Mucosa of stomach (tissue), 1 donor: ENCODE measurements around the gene VSTM2B.

ENCODE experiments used
- H3K27me3 ChIP-seq: one replicate; pipeline ENCODE4 v1.7.0; 2013; ENCODE audit warnings: mild to moderate bottlenecking, low read length; ENCODE audit not compliant: control insufficient read depth, insufficient read depth
- H3K36me3 ChIP-seq: one replicate; pipeline ENCODE4 v1.7.0; 2013; ENCODE audit warnings: low read length; ENCODE audit not compliant: control insufficient read depth, insufficient read depth
- H3K4me1 ChIP-seq: one replicate; pipeline ENCODE4 v1.7.0; 2013; ENCODE audit warnings: mild to moderate bottlenecking, low read length; ENCODE audit not compliant: control insufficient read depth, insufficient read depth
- H3K4me3 ChIP-seq: one replicate; pipeline ENCODE4 v1.7.0; 2013; ENCODE audit warnings: low read length
- H3K9ac ChIP-seq: one replicate; pipeline ENCODE4 v1.7.0; 2013; ENCODE audit warnings: mild to moderate bottlenecking, low read length, moderate library complexity
- H3K9me3 ChIP-seq: one replicate; pipeline ENCODE4 v1.7.0; 2013; ENCODE audit warnings: mild to moderate bottlenecking, low read length, moderate library complexity; ENCODE audit not compliant: control insufficient read depth
- donor health status: Pancreatic carcinoma.

The VSTM2B gene

GRCh38 chr19:29525901-29526729 is at the start of gene VSTM2B:
Gene VSTM2B, plus strand, starts transcription at chr19:29525994. Its CDS starts 590 bp downstream, at chr19:29526584.
- H3K9me3 ChIP-seq: no peaks in the 10 kb centered on the region
- H3K9ac ChIP-seq: no peak within 1 kb of the TSS
- H3K4me3 ChIP-seq: no peak within 1 kb of the TSS
- H3K36me3 ChIP-seq: no peaks in the 10 kb centered on the region
- H3K4me1 ChIP-seq: no peaks in the 10 kb centered on the region
- peaks cover 68% of the 10 kb centered on the region for H3K27me3 ChIP-seq

GRCh38 chr19:29476528-29476927 is 49.3 kb upstream of the VSTM2B start:
- Histone ChIP-seq H3K4me3 (no peak overlapping the region), H3K9ac (no peak overlapping the region), H3K27me3 (peaks cover 4% of the 10 kb centered on the region), H3K36me3 (no peaks in the 10 kb centered on the region), H3K9me3 (no peaks in the 10 kb centered on the region), H3K4me1 (no peaks in the 10 kb centered on the region)

- Histone ChIP-seq H3K9ac (no peak overlapping the region), H3K9me3 (no peaks in the 10 kb centered on the region)
These were observed 47.8 kb upstream of the VSTM2B start for GRCh38 chr19:29477831-29478577.

GRCh38 chr19:29478578-29479565 is 46.9 kb upstream of the VSTM2B start:
- no peaks in the 10 kb centered on the region for H3K9me3 ChIP-seq
- no peaks in the 10 kb centered on the region for H3K36me3 ChIP-seq
- H3K4me1 ChIP-seq: no peaks in the 10 kb centered on the region
- H3K4me3 ChIP-seq: no peak overlapping the region
- H3K9ac ChIP-seq: no peak overlapping the region
- peaks cover 4% of the 10 kb centered on the region for H3K27me3 ChIP-seq

More at GRCh38 chr19:29477831-29478577, 47.8 kb upstream of the VSTM2B start:
- Histone ChIP-seq H3K36me3 (no peaks in the 10 kb centered on the region), H3K4me1 (no peaks in the 10 kb centered on the region), H3K27me3 (peaks cover 4% of the 10 kb centered on the region), H3K4me3 (no peak overlapping the region)

GRCh38 chr19:29479941-29480340 is 45.9 kb upstream of the VSTM2B start:
- Histone ChIP-seq H3K36me3 (no peaks in the 10 kb centered on the region), H3K4me1 (no peaks in the 10 kb centered on the region), H3K27me3 (peaks cover 4% of the 10 kb centered on the region), H3K4me3 (no peak overlapping the region), H3K9ac (no peak overlapping the region), H3K9me3 (no peaks in the 10 kb centered on the region)

GRCh38 chr19:29480507-29480906 is 45.3 kb upstream of the VSTM2B start:
- Histone ChIP-seq H3K27me3 (peaks cover 4% of the 10 kb centered on the region), H3K9ac (no peak overlapping the region), H3K4me3 (no peak overlapping the region), H3K36me3 (no peaks in the 10 kb centered on the region), H3K9me3 (no peaks in the 10 kb centered on the region), H3K4me1 (no peaks in the 10 kb centered on the region)

- Histone ChIP-seq H3K9ac (no peak overlapping the region), H3K4me3 (no peak overlapping the region), H3K4me1 (no peaks in the 10 kb centered on the region), H3K9me3 (no peaks in the 10 kb centered on the region), H3K36me3 (no peaks in the 10 kb centered on the region), H3K27me3 (peaks cover 4% of the 10 kb centered on the region)
These were observed 42.7 kb upstream of the VSTM2B start for GRCh38 chr19:29482855-29483640.

GRCh38 chr19:29483641-29483920 is 42.2 kb upstream of the VSTM2B start:
- Histone ChIP-seq H3K9ac (no peak overlapping the region), H3K4me3 (no peak overlapping the region), H3K27me3 (no peaks in the 10 kb centered on the region), H3K9me3 (no peaks in the 10 kb centered on the region), H3K4me1 (no peaks in the 10 kb centered on the region), H3K36me3 (no peaks in the 10 kb centered on the region)

GRCh38 chr19:29483944-29484581 is 41.7 kb upstream of the VSTM2B start:
- no peak overlapping the region for H3K9ac ChIP-seq
- no peaks in the 10 kb centered on the region for H3K4me1 ChIP-seq
- no peaks in the 10 kb centered on the region for H3K27me3 ChIP-seq
- no peaks in the 10 kb centered on the region for H3K36me3 ChIP-seq
- no peaks in the 10 kb centered on the region for H3K9me3 ChIP-seq
- H3K4me3 ChIP-seq: no peak overlapping the region

- Histone ChIP-seq H3K9ac (no peak overlapping the region), H3K9me3 (no peaks in the 10 kb centered on the region), H3K4me1 (no peaks in the 10 kb centered on the region), H3K4me3 (no peak overlapping the region), H3K36me3 (no peaks in the 10 kb centered on the region), H3K27me3 (no peaks in the 10 kb centered on the region)
These were observed 40.9 kb upstream of the VSTM2B start for GRCh38 chr19:29484876-29485275.

- Histone ChIP-seq H3K4me1 (no peaks in the 10 kb centered on the region), H3K9me3 (no peaks in the 10 kb centered on the region), H3K27me3 (no peaks in the 10 kb centered on the region), H3K9ac (no peak overlapping the region), H3K36me3 (no peaks in the 10 kb centered on the region), H3K4me3 (no peak overlapping the region)
These were observed 40.5 kb upstream of the VSTM2B start for GRCh38 chr19:29485293-29485692.
